Panc1 (cell line): ENCODE results near the gene TMC5. TPM values are rescaled to one million over a fixed set of nuclear protein-coding genes. Genes with fewer than 3 reads are reported as not detected.

Experiments used
- ATAC-seq: fragments of 200-7000 bp; cut with Tn5 transposase; 2 replicates; pipeline ENCODE4 v1.9.1; 2020; ENCODE audit warnings: mild to moderate bottlenecking, moderate library complexity
- BruUV-seq: library from RNA; stranded (reverse); fragments of 400-500 nt; replicated peaks from 2 replicates; lab custom pipeline; 2021; lab: Mats Ljungman, UMichigan
- CTCF ChIA-PET: fragments of 300-600 bp; sonication (Branson Sonifier 250); formaldehyde crosslinking; loops from one replicate; lab custom pipeline; 2022; ENCODE audit warnings: antibody characterized with exemption; lab: Charles Lee
- POLR2A ChIA-PET: fragments of 300-600 bp; sonication (Branson Sonifier 250); formaldehyde crosslinking; loops from one replicate; lab custom pipeline; 2022; ENCODE audit warnings: antibody characterized with exemption; lab: Charles Lee
- DNase-seq: peaks from one replicate; pipeline ENCODE4 v3.0.0-alpha.2; 2010; ENCODE audit warnings: low read depth, low spot score
- H3K27ac ChIP-seq: 2 replicates; pipeline ENCODE4 v1.5.1; 2011; ENCODE audit warnings: mild to moderate bottlenecking, low read length, inconsistent platforms
- H3K27me3 ChIP-seq: fragments of 200-500 bp; sonication (Bioruptor generic); 2 replicates; pipeline ENCODE4 v1.6.0; 2014; ENCODE audit warnings: low read length, inconsistent platforms; ENCODE audit not compliant: control insufficient read depth, insufficient read depth
- H3K36me3 ChIP-seq: fragments of 200-500 bp; sonication (Bioruptor generic); 2 replicates; pipeline ENCODE4 v1.5.1; 2014; ENCODE audit warnings: inconsistent platforms, mild to moderate bottlenecking, low read length, moderate library complexity; ENCODE audit not compliant: control insufficient read depth, insufficient read depth
- H3K4me1 ChIP-seq: 2 replicates; pipeline ENCODE4 v1.5.1; 2011; ENCODE audit warnings: inconsistent platforms, mild to moderate bottlenecking, low read length, moderate library complexity; ENCODE audit not compliant: control insufficient read depth, insufficient read depth
- H3K4me3 ChIP-seq, 2 experiments: 2 replicates each; pipeline ENCODE4 v1.5.1; 2011 to 2012; ENCODE audit warnings: low read depth in 2 of 2, low read length in 2 of 2, mild to moderate bottlenecking in 2 of 2, inconsistent platforms in 1 of 2, moderate library complexity in 1 of 2
- H3K9me3 ChIP-seq: fragments of 200-500 bp; sonication (Bioruptor generic); 2 replicates; pipeline ENCODE4 v1.5.1; 2014; ENCODE audit warnings: low read depth, mild to moderate bottlenecking, inconsistent platforms, low read length, moderate library complexity; ENCODE audit not compliant: control insufficient read depth, insufficient read depth
- POLR2AphosphoS5 ChIP-seq: IDR thresholded peaks from 2 replicates; pipeline ENCODE4 v1.6.1; 2012; ENCODE audit warnings: mild to moderate bottlenecking, low read depth, low read length, moderate library complexity
- REST ChIP-seq, 2 experiments: IDR thresholded peaks; 2 replicates each; pipeline ENCODE4 v1.6.1; 2011 to 2012; ENCODE audit warnings: low read depth in 2 of 2, control low read depth in 1 of 2, low read length in 1 of 2, mild to moderate bottlenecking in 1 of 2, moderate library complexity in 1 of 2; ENCODE audit not compliant: insufficient read depth in 1 of 2
- SIN3A ChIP-seq: IDR thresholded peaks from 2 replicates; pipeline ENCODE4 v1.6.1; 2012; ENCODE audit warnings: low read depth, mild to moderate bottlenecking, low read length, moderate library complexity, borderline replicate concordance; ENCODE audit not compliant: insufficient read depth
- TCF7L2 ChIP-seq: IDR thresholded peaks from 2 replicates; pipeline ENCODE4 v1.6.1; 2011; ENCODE audit warnings: mild to moderate bottlenecking, low read depth, low read length, inconsistent platforms
- in situ Hi-C: cut with HindIII; loops from 2 replicates; pipeline ENCODE4 v1.10.0; 2016; ENCODE audit warnings: low sequenced_read_pairs, low pct_unique_long_range_greater_than_20kb
- intact Hi-C: fragments of 100-400 bp; cut with micrococcal nuclease; formaldehyde crosslinking; loops from one replicate; pipeline ENCODE4 v1.10.0; 2022; ENCODE audit not compliant: unreplicated experiment
- total RNA-seq: library from RNA; stranded (reverse); gene quantifications from one replicate; pipeline ENCODE4 v1.2.1, GENCODE V29; 2021; ENCODE audit not compliant: unreplicated experiment
- TF ChIP-seq, protein P1 (sequence below): fragments of 450-650 bp; IDR thresholded peaks from 2 replicates; pipeline ENCODE4 v1.5.1; 2017; ENCODE audit warnings: mild to moderate bottlenecking

TMC5 gene
- total RNA-seq, 1 experiment from 2014 or later = 1.4 TPM

DNA sequence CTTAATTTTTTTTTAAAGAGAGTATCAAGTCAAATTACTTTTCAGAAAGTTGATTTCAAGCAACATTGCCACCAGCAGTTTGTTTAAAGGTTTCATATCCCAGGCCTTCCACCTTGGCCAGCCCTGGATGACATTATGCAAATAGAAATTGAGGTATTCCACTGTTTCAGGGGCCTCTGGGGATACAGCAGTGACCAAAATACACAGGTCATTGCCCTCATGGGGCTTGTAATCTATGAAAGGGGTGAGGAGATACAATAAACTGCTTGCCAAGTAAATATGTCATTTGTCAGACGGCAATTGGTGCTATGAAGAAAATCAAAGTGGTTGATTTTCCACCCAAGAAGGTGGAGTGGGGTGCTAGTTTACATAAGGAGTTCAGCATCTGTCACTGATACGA lies 37.8 kb upstream of the TMC5 start:
- ChIA-PET CTCF (no interaction called here), POLR2A (no interaction called here)
- ATAC-seq (no peak), DNase-seq (no peak)
- Histone ChIP-seq H3K27ac (no peak overlapping the region), H3K27me3 (0 out of 2 replicates have a peak, but pooled peaks cover 2% of the 10 kb centered on the region), H3K36me3 (no peaks in the 10 kb centered on the region), H3K4me3 (no peak overlapping the region), H3K9me3 (no peaks in the 10 kb centered on the region), H3K4me1 (no peaks in the 10 kb centered on the region; the same call in 1 of the 2 replicates)
- no peak for TF ChIP-seq SIN3A
- TF ChIP-seq POLR2AphosphoS5 = no peak
- TF ChIP-seq, protein P1, sequence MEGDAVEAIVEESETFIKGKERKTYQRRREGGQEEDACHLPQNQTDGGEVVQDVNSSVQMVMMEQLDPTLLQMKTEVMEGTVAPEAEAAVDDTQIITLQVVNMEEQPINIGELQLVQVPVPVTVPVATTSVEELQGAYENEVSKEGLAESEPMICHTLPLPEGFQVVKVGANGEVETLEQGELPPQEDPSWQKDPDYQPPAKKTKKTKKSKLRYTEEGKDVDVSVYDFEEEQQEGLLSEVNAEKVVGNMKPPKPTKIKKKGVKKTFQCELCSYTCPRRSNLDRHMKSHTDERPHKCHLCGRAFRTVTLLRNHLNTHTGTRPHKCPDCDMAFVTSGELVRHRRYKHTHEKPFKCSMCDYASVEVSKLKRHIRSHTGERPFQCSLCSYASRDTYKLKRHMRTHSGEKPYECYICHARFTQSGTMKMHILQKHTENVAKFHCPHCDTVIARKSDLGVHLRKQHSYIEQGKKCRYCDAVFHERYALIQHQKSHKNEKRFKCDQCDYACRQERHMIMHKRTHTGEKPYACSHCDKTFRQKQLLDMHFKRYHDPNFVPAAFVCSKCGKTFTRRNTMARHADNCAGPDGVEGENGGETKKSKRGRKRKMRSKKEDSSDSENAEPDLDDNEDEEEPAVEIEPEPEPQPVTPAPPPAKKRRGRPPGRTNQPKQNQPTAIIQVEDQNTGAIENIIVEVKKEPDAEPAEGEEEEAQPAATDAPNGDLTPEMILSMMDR = no peak
- no peak for TF ChIP-seq TCF7L2
- no peak for TF ChIP-seq REST (IDR thresholded peaks at IDR 0.05; ENCODE audit: insufficient read depth in 1 of 2, low read depth in 2 of 2, low read length in 1 of 2)
- intact Hi-C loops (loop anchor here (10.0 kb wide), 1 partner anchor 395 kb away; the partner anchor contains the start of gene TMC7), in situ Hi-C loops (no loop called here)
- BruUV-seq = no TSS peak

- in situ Hi-C loops (no loop called here), intact Hi-C loops (no loop called here)
- no peak overlapping the region for H3K27ac ChIP-seq
- BruUV-seq = no TSS peak
- ChIA-PET POLR2A (no interaction called here), CTCF (interaction anchor here (1.3 kb wide), 1 partner anchor 122 kb away, joined by 5 read pairs; no protein-coding TSS in a partner anchor)
- no peaks in the 10 kb centered on the region for H3K9me3 ChIP-seq
- H3K4me1 ChIP-seq = no peaks in the 10 kb centered on the region; the same call in 1 of the 2 replicates
- ATAC-seq = no peak
- no peak for DNase-seq
- H3K4me3 ChIP-seq = no peak overlapping the region
- 0 out of 2 replicates have a peak, but pooled peaks cover 4% of the 10 kb centered on the region for H3K27me3 ChIP-seq
- TF ChIP-seq REST (IDR thresholded peaks at IDR 0.05; ENCODE audit: insufficient read depth in 1 of 2, low read depth in 2 of 2, low read length in 1 of 2) = no peak
- TF ChIP-seq SIN3A = no peak
- no peak for TF ChIP-seq TCF7L2
- no peak for TF ChIP-seq POLR2AphosphoS5
- TF ChIP-seq, protein P1 = no peak
- H3K36me3 ChIP-seq = no peaks in the 10 kb centered on the region
Measured at GRCh38 chr16:19380328-19380727, 37.4 kb upstream of the TMC5 start.
